Activated T-cell treated with anti-CD3 and anti-CD28 coated beads, Interleukin-2, amount 50 U/mL, for 24 hours (primary cell): ENCODE measurements around the gene HDAC6.

Experiments
- DNase-seq: peaks from one replicate; pipeline ENCODE4 v3.0.0-alpha.2; 2020
- H3K27ac Mint-ChIP-seq: 2 replicates; pipeline ENCODE4 v1.8.0; 2020; ENCODE audit warnings: mild to moderate bottlenecking, mixed read lengths
- H3K27me3 Mint-ChIP-seq: 2 replicates; pipeline ENCODE4 v1.8.0; 2020; ENCODE audit warnings: mixed read lengths
- H3K36me3 Mint-ChIP-seq: 2 replicates; pipeline ENCODE4 v1.8.0; 2020; ENCODE audit warnings: low read depth, mixed read lengths
- H3K4me1 Mint-ChIP-seq: 2 replicates; pipeline ENCODE4 v1.8.0; 2020; ENCODE audit warnings: low read depth, mixed read lengths
- H3K4me3 Mint-ChIP-seq: 2 replicates; pipeline ENCODE4 v1.8.0; 2020; ENCODE audit warnings: mild to moderate bottlenecking, moderate library complexity, mixed read lengths
- H3K9me3 Mint-ChIP-seq: 2 replicates; pipeline ENCODE4 v1.8.0; 2020; ENCODE audit warnings: mixed read lengths

HDAC6 gene

GRCh38 chrX:48785186-48785539 lies 16.7 kb upstream of the HDAC6 start:
- Mint-ChIP-seq H3K4me1 (peaks cover 6% of the 10 kb centered on the region), H3K36me3 (no peaks in the 10 kb centered on the region), H3K27me3 (peaks cover 28% of the 10 kb centered on the region), H3K27ac (no peak overlapping the region), H3K9me3 (no peaks in the 10 kb centered on the region), H3K4me3 (no peak overlapping the region)
- DNase-seq = no peak

GRCh38 chrX:48785540-48786214 lies 16.2 kb upstream of the HDAC6 start:
- no peak overlapping the region for H3K27ac Mint-ChIP-seq
- H3K9me3 Mint-ChIP-seq = no peaks in the 10 kb centered on the region
- H3K36me3 Mint-ChIP-seq = no peaks in the 10 kb centered on the region

GRCh38 chrX:48786341-48786800 lies 15.5 kb upstream of the HDAC6 start, which contains the start of gene GATA1:
Gene GATA1 (plus strand): TSS chrX:48786590. CDS start chrX:48791110, 4,520 bp downstream.
- peaks cover 6% of the 10 kb centered on the region for H3K4me1 Mint-ChIP-seq
- no peaks in the 10 kb centered on the region for H3K9me3 Mint-ChIP-seq
- H3K36me3 Mint-ChIP-seq = no peaks in the 10 kb centered on the region
- H3K4me3 Mint-ChIP-seq = no peak within 1 kb of the TSS
- no peak for DNase-seq
- H3K27ac Mint-ChIP-seq = no peak within 1 kb of the TSS
- peaks cover 28% of the 10 kb centered on the region for H3K27me3 Mint-ChIP-seq

More at GRCh38 chrX:48785540-48786214, 16.2 kb upstream of the HDAC6 start:
- no peak for DNase-seq
- Mint-ChIP-seq H3K27me3 (peaks cover 28% of the 10 kb centered on the region), H3K4me1 (peaks cover 6% of the 10 kb centered on the region), H3K4me3 (no peak overlapping the region)

- H3K36me3 Mint-ChIP-seq = no peaks in the 10 kb centered on the region
- H3K4me3 Mint-ChIP-seq = no peak overlapping the region
- no peaks in the 10 kb centered on the region for H3K9me3 Mint-ChIP-seq
- H3K27me3 Mint-ChIP-seq = peaks cover 28% of the 10 kb centered on the region
- DNase-seq = no peak
- no peak overlapping the region for H3K27ac Mint-ChIP-seq
- H3K4me1 Mint-ChIP-seq = peaks cover 6% of the 10 kb centered on the region
Observed at GRCh38 chrX:48786825-48787504, 14.9 kb upstream of the HDAC6 start.

- DNase-seq = no peak
- H3K4me1 Mint-ChIP-seq = peaks cover 6% of the 10 kb centered on the region
- H3K9me3 Mint-ChIP-seq = no peaks in the 10 kb centered on the region
- no peak overlapping the region for H3K4me3 Mint-ChIP-seq
- H3K27ac Mint-ChIP-seq = no peak overlapping the region
- no peaks in the 10 kb centered on the region for H3K36me3 Mint-ChIP-seq
- H3K27me3 Mint-ChIP-seq = peaks cover 28% of the 10 kb centered on the region
Observed at GRCh38 chrX:48787505-48788443, 14.1 kb upstream of the HDAC6 start.

GRCh38 chrX:48789366-48790220 lies 12.3 kb upstream of the HDAC6 start:
- no peak overlapping the region for H3K27ac Mint-ChIP-seq

GRCh38 chrX:48790477-48790876 lies 11.4 kb upstream of the HDAC6 start:
- peaks cover 29% of the 10 kb centered on the region for H3K27me3 Mint-ChIP-seq
- no peaks in the 10 kb centered on the region for H3K36me3 Mint-ChIP-seq
- H3K9me3 Mint-ChIP-seq = no peaks in the 10 kb centered on the region
- no peak overlapping the region for H3K27ac Mint-ChIP-seq
- H3K4me3 Mint-ChIP-seq = no peak overlapping the region
- no peak for DNase-seq
- H3K4me1 Mint-ChIP-seq = peaks cover 6% of the 10 kb centered on the region

More at GRCh38 chrX:48789366-48790220, 12.3 kb upstream of the HDAC6 start:
- Mint-ChIP-seq H3K4me1 (peaks cover 6% of the 10 kb centered on the region), H3K27me3 (peaks cover 32% of the 10 kb centered on the region), H3K4me3 (no peak overlapping the region), H3K9me3 (no peaks in the 10 kb centered on the region), H3K36me3 (no peaks in the 10 kb centered on the region)
- DNase-seq = no peak

GRCh38 chrX:48791063-48791820 lies 10.6 kb upstream of the HDAC6 start:
- Mint-ChIP-seq H3K36me3 (no peaks in the 10 kb centered on the region), H3K9me3 (no peaks in the 10 kb centered on the region), H3K27ac (no peak overlapping the region), H3K4me3 (no peak overlapping the region), H3K4me1 (peaks cover 6% of the 10 kb centered on the region), H3K27me3 (peaks cover 30% of the 10 kb centered on the region)
- DNase-seq = no peak

- Mint-ChIP-seq H3K9me3 (no peaks in the 10 kb centered on the region), H3K36me3 (no peaks in the 10 kb centered on the region), H3K4me1 (peaks cover 6% of the 10 kb centered on the region), H3K27ac (no peak overlapping the region), H3K4me3 (no peak overlapping the region), H3K27me3 (peaks cover 25% of the 10 kb centered on the region)
- no peak for DNase-seq
Observed at GRCh38 chrX:48792219-48792618, 9.6 kb upstream of the HDAC6 start.

- no peak for DNase-seq
- no peaks in the 10 kb centered on the region for H3K9me3 Mint-ChIP-seq
- H3K36me3 Mint-ChIP-seq = no peaks in the 10 kb centered on the region
- H3K27ac Mint-ChIP-seq = no peak overlapping the region
- no peak overlapping the region for H3K4me3 Mint-ChIP-seq
- H3K4me1 Mint-ChIP-seq = peaks cover 6% of the 10 kb centered on the region
- H3K27me3 Mint-ChIP-seq = peaks cover 21% of the 10 kb centered on the region
Observed at GRCh38 chrX:48793935-48794334, 7.9 kb upstream of the HDAC6 start.

- Mint-ChIP-seq H3K36me3 (no peaks in the 10 kb centered on the region), H3K9me3 (no peaks in the 10 kb centered on the region), H3K4me3 (no peak overlapping the region), H3K4me1 (peaks cover 3% of the 10 kb centered on the region), H3K27me3 (peaks cover 21% of the 10 kb centered on the region), H3K27ac (no peak overlapping the region)
- no peak for DNase-seq
Observed at GRCh38 chrX:48794340-48794910, 7.4 kb upstream of the HDAC6 start.

GRCh38 chrX:48794911-48795515 lies 6.9 kb upstream of the HDAC6 start:
- Mint-ChIP-seq H3K27ac (no peak overlapping the region), H3K4me3 (no peak overlapping the region), H3K9me3 (no peaks in the 10 kb centered on the region), H3K4me1 (no peaks in the 10 kb centered on the region), H3K27me3 (peaks cover 23% of the 10 kb centered on the region), H3K36me3 (no peaks in the 10 kb centered on the region)
- no peak for DNase-seq

- no peak overlapping the region for H3K27ac Mint-ChIP-seq
- H3K4me1 Mint-ChIP-seq = peaks cover 14% of the 10 kb centered on the region
- H3K9me3 Mint-ChIP-seq = no peaks in the 10 kb centered on the region
- H3K4me3 Mint-ChIP-seq = no peak overlapping the region
- no peak for DNase-seq
- peaks cover 8% of the 10 kb centered on the region for H3K36me3 Mint-ChIP-seq
- peaks cover 29% of the 10 kb centered on the region for H3K27me3 Mint-ChIP-seq
Observed at GRCh38 chrX:48798318-48798717, 3.5 kb upstream of the HDAC6 start.
